Measurements from ENCODE around the gene EPSTI1.
A peak's percentile ranks its signal among the peaks of the same experiment; 100 is the strongest.

Gene EPSTI1

GRCh38 chr13:42969565-42970172 is 22.4 kb downstream of the EPSTI1 start:
- peak; percentile 18 to 34 for DNase-seq

DNA sequence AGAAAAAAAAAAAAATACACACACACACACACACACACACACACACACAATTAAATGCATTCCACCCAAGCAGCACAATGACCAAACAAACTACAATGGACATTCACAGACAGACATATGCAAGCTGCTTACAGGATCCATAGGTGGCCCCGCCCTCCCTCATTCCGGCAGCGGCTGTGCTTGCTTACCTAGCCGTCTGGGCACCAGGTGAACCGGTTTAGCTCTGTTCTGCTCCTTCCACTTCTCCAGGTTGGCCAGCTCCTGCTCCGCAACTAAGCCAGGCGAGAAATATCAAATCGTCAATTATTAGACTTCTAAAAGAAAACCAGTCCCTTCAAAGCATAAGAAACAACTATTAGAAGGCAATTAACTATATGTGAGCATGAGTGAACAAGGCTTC is 23.1 kb downstream of the EPSTI1 start:
- DNase-seq, result no peak

GRCh38 chr13:42967660-42968059 is 24.4 kb downstream of the EPSTI1 start:
- no peak for DNase-seq

DNA sequence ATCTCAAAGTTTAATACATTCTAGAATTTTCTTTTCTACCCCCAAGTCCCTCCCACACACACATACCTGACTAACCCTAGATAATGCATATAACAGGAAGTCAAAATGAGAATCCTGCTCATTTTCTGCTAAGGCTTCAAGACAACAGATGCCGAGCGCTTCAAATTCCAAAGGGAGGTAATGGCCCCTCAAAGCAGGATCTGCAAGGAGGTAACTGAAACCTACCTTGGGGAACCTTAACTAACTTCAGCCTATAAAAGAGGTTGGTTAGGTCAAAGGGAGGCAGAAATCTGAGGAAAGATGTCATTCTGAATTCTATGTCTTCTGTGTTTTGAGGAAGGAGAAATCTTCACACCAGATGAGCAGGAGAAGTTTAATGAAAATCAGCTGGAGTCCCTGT is 26.8 kb downstream of the EPSTI1 start:
- no peak for DNase-seq

DNA sequence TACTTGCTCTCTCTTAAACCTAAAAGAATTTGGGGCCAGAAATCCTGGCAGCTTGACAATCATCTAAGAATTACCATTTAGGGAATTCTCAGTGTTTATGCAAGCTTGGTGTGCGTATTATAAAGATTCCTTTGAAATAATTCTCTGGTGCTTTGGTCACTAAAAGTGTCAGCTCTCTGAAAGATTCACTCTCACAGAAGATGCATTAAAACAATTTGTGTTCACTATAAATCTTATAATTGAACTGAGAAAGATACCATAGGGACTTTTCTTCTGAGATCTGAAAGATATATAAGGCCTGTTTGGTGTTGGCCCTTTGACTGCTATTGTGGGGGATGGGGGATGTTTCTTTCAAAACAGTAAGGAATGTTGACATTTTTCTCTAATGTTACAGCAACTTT is 27.3 kb downstream of the EPSTI1 start:
- DNase-seq, result no peak

- no peak for DNase-seq
These were observed 32.4 kb downstream of the EPSTI1 start for GRCh38 chr13:42959615-42960014.

DNA sequence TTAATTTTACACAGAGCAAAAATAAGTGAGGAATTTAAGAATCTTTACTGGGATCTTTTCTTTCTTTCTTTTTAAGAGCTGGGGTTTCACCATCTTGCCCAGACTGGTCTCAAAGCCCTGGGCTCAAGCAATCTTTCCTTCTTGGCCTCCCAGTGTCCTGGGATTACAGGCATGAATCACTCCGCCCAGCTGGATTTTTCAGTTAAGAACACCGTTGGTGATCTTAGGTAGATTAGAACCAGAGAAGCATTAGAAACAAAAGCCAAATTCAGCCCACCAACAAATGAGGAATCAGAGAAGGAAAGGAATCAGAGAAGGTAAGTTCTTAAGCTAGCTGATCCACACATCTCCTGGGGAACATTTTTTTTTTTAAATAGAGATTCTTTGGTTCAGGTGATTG is 34.2 kb downstream of the EPSTI1 start:
- DNase-seq, result no peak

- DNase-seq, result no peak
These were observed 41.9 kb downstream of the EPSTI1 start for GRCh38 chr13:42950181-42950580.

DNA sequence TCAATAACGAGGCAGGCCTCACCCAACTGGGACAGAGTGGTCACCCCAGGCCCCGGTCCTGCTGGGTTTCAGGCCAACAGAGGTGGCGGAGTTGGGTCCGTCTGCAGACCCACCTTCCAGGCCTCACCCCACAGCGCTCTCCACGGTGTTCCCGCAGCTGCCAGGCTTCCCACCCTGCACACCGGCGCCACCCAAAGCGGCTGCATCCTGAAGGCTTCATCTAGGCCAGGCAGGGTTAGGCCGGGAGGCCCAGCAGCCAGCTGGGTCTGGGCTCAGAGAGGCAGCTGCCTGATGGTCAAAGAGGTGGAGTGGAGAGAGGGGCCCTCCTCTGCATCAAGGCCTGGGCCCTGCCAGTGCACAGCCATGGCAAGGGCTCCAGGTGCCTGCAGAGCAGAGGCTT is 44.1 kb downstream of the EPSTI1 start:
- no peak for DNase-seq

DNA sequence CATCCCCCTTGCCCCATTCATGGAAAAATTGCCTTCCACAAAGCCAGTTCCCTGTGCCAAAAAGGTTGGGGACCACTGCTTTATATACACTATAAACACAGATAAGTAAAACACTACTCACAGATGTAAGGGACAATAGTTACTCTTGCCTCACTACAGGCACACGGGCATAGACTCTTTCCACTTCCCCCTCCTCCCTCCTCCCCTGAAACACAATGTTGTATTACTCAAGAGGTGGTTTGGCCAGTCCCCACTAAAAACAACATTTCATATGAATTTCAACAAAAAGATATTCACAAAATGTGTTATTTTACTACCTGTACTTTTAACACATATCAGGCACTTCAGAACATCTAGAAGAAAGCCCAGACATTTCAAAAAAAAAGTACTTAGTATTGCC is 45.1 kb downstream of the EPSTI1 start:
- DNase-seq, result no peak

DNA sequence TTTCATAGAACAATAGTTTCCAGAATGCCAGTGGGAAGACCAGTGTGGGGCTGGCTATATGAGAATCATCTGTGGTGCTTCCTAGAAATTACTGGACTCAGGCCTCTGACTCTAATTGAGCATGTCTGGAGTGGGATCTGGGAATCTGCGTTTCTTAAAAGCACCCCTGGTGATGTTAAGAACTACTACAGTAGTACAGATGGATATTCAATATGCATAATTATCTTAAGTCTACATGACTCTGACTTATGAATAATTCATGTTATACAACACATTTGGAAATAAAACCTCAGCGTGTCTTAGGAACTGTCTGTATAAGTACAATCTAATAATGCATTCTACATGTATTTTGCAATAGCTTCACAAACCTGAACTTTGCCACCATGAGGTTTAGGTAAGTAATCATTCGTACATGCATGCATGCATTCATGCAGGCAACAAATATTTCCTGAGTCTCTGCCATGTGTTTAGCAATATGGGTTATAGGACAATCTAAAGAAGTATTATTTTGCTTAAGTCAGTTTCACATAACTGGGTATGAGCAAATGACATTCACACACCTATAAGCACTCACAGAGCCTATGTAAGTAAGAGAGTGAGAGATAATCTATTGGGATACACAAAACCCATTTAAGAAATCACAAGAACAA is 62.0 kb downstream of the EPSTI1 start:
- DNase-seq, result no peak

DNA sequence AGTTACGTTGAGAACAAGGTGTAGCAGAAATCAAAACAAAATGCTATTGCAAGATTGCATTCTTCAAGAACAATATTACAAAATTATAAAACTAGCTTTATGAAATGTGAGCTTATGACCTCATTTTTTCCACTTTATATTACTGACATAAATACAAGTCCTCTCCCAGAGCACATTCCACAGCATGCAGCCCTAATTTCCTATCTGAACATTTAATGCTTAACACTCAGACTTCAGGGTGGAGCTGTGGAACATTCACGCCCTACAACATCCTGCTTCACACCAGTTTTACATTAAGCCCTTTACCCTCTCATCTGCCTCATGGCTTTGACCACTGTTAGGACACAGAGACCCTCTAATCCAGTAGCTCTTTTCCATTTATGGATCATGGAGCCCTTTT is 65.5 kb downstream of the EPSTI1 start:
- no peak for DNase-seq

GRCh38 chr13:42926043-42926442 is 66.0 kb downstream of the EPSTI1 start:
- DNase-seq, result no peak

DNA sequence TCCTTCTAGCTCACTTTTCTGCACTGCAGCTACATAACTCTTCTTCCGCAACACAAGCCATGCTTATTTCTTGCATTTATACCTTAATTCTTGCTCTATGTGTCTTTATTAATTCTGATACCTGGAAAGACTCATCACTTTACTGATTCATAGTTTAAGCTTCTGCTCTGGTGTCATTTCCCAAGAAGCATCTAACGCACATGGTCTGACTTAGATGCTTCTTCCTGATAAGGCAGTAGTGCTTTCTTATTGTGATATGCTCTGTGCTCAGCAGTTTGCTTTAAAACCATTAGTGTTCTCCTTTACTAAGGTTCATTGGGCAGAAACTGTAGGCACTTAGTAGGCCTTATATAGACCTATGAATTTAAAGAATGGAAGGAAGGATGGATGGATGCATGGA is 66.4 kb downstream of the EPSTI1 start:
- DNase-seq, result no peak

GRCh38 chr13:42924344-42924743 is 67.7 kb downstream of the EPSTI1 start:
- peak in 1 of 2 experiments; percentile 28 for DNase-seq

DNA sequence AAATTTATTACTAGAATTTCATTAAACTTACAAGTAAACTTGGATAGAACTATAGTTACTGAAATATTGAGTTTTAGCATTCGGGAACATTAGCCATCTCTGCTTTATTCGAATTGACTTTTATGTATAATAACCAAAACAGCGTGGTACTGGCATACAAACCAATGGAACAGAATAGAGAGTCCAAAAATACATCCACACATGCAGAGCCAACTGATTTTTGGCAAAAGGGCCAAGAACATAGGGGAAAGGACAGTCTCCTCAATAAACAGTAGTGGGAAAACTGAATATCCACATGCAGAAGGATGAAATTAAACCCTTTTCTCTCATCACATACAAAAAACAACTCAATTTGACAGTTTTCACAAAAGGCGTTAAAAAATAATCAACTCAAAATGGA is 84.3 kb downstream of the EPSTI1 start:
- no peak for DNase-seq

GRCh38 chr13:42906257-42906656 is 85.8 kb downstream of the EPSTI1 start:
- no peak for DNase-seq

DNA sequence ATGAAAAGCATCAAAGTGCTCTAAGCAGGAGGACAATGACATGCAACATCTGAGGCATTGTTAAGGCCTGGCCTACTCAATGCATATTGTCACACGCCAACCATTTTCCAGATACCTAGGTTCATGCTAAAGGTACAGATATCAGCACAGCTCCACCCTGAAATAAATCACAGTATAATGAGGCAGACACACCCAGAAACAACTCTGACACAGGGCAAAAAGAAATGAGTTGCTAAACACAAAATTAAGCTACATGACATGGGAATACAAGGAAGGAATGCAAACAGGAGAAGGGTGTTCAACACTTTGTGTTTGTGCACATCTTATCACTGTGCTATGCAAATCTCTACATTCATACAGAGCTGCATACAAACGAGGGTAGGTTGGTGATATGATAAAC is 86.5 kb downstream of the EPSTI1 start:
- no peak for DNase-seq

DNA sequence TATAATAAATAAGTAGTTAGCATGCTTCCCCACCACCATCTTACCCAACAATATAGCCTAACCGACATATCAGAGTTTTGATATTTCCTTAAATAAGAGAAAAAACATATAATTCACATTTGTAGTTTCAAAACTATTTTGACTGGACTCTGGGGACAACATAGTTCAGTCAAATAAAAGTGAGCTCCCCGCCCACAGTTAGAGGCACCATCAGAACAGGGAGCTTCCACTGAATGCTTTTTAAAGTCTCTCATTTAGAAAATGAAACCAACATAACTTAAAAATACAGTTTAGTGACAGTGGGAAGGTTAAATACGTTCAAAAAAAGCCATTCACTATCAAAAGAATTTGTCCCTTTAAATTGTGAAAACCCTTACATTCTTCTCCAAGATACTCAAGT is 92.8 kb downstream of the EPSTI1 start:
- no peak for DNase-seq

- no peak for DNase-seq
These were observed 96.3 kb downstream of the EPSTI1 start for GRCh38 chr13:42895776-42896175.

GRCh38 chr13:42894765-42895243 is 97.2 kb downstream of the EPSTI1 start:
- no peak for DNase-seq

- no peak for DNase-seq
These were observed 98.8 kb downstream of the EPSTI1 start for GRCh38 chr13:42893214-42893671.

DNA sequence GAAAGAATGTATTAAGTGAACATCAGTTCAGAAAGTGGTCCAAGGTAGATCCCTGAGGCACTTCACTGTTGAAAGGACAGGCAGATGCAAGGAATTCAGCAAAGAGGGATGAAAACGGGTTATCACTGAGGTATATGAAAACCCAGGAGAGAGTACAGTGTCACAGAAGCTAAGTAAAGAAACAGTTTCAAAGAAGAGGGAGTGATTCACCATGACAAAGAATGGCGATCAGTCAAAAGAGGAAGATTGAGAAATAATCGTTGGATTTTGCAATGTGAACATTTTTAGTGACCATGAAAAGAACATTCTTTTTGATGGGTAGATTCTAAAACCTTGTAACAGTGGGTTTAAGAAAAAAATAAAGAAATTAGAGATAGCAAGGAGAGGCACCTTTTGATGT is 99.3 kb downstream of the EPSTI1 start:
- no peak for DNase-seq

DNA sequence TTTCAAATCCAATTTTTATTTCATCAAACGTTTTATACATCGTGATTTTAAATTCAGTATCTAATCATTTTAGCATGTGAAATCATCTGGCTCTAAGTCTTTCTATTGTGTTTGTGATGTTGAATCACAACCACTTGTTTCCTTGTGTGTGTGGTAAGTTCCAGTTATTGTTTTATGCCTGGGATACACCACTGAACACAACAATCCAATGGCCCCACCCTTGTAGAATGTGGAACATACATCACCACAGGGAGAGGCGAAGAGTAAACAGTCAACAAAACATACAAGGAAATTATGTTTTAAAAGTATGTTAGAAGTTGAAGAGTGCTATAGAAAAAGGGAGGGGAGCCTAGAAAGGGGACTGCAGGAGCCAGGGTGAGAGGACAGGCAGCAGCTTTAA is 100.5 kb downstream of the EPSTI1 start:
- no peak for DNase-seq

DNA sequence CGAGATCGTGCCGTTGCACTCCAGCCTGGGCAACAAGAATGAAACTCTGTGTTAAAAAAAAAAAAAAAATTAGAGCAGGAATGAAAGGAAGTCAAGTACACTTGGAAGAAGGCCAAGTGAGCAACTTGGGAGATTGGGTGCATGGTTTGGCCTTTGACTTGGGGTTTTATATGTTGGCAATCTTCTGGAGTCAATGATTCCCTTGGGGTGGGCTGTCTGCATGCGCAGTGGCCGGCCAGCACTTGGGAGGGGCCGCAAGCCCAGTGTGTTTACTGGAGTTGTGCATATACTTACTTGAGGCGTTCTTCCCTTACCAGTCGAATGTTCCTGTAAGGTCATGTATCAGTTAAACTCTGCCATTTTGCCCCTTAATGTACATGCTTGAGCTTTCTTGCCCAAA is 106.7 kb downstream of the EPSTI1 start:
- DNase-seq, result no peak

Measured in NCI-H187 (cell line).